ENCODE data around the gene GNG3.
A peak's percentile ranks its signal among the peaks of the same experiment; 100 is the strongest.

GNG3 gene

GRCh38 chr11:62709247-62710000, 1.9 kb downstream of the GNG3 start:
- Histone ChIP-seq H3K4me3 (ENCODE audit: low read length) (peak overlapping the region; percentile 81), H4K20me1 (ENCODE audit: insufficient read depth, low read length) (no peaks in the 10 kb centered on the region), H3K27me3 (ENCODE audit: low read depth, low read length) (no peaks in the 10 kb centered on the region), H3K79me2 (ENCODE audit: low read length) (peaks cover 19% of the 10 kb centered on the region), H3K9me3 (ENCODE audit: insufficient read depth, low read length) (no peaks in the 10 kb centered on the region), H3K4me1 (ENCODE audit: low read length) (peaks cover 28% of the 10 kb centered on the region), H2AFZ (ENCODE audit: low read depth, low read length) (peak overlapping the region; percentile 63; the same call in 1 of the 2 replicates), H3K27ac (ENCODE audit: low read length) (peak overlapping the region; percentile 84), H3K4me2 (ENCODE audit: low read length) (peak overlapping the region; percentile 89), H3K36me3 (replicated peaks; ENCODE audit: low read depth, low read length) (peaks cover 65% of the 10 kb centered on the region), H3K9ac (ENCODE audit: low read length) (peak overlapping the region; percentile 80)
- TF ChIP-seq EZH2phosphoT487 (IDR thresholded peaks at IDR 0.05; ENCODE audit: low read depth) (no peak), CTCF (IDR thresholded peaks at IDR 0.05; ENCODE audit: low read depth, low read length) (no peak)

GRCh38 chr11:62710001-62710345, 2.5 kb downstream of the GNG3 start:
- peaks cover 66% of the 10 kb centered on the region for H3K36me3 ChIP-seq (replicated peaks; ENCODE audit: low read depth, low read length)
- H3K4me1 ChIP-seq (ENCODE audit: low read length): peaks cover 28% of the 10 kb centered on the region
- H4K20me1 ChIP-seq (ENCODE audit: insufficient read depth, low read length): no peaks in the 10 kb centered on the region
- H2AFZ ChIP-seq (ENCODE audit: low read depth, low read length): peak overlapping the region; percentile 63; the same call in 1 of the 2 replicates
- no peaks in the 10 kb centered on the region for H3K9me3 ChIP-seq (ENCODE audit: insufficient read depth, low read length)
- peak overlapping the region; percentile 84 for H3K27ac ChIP-seq (ENCODE audit: low read length)
- H3K79me2 ChIP-seq (ENCODE audit: low read length): peaks cover 23% of the 10 kb centered on the region
- no peak for TF ChIP-seq EZH2phosphoT487 (IDR thresholded peaks at IDR 0.05; ENCODE audit: low read depth)
- no peak for TF ChIP-seq CTCF (IDR thresholded peaks at IDR 0.05; ENCODE audit: low read depth, low read length)
- H3K4me2 ChIP-seq (ENCODE audit: low read length): peak overlapping the region; percentile 89
- H3K27me3 ChIP-seq (ENCODE audit: low read depth, low read length): no peaks in the 10 kb centered on the region
- H3K9ac ChIP-seq (ENCODE audit: low read length): peak overlapping the region; percentile 78
- peak overlapping the region; percentile 81 for H3K4me3 ChIP-seq (ENCODE audit: low read length)

GRCh38 chr11:62712276-62712812, 4.9 kb downstream of the GNG3 start:
- H3K9ac ChIP-seq (ENCODE audit: low read length): no peak overlapping the region
- H3K36me3 ChIP-seq (replicated peaks; ENCODE audit: low read depth, low read length): peaks cover 79% of the 10 kb centered on the region
- H4K20me1 ChIP-seq (ENCODE audit: insufficient read depth, low read length): no peaks in the 10 kb centered on the region
- H3K4me2 ChIP-seq (ENCODE audit: low read length): no peak overlapping the region
- H3K79me2 ChIP-seq (ENCODE audit: low read length): peaks cover 29% of the 10 kb centered on the region
- no peak overlapping the region for H2AFZ ChIP-seq (ENCODE audit: low read depth, low read length)
- no peaks in the 10 kb centered on the region for H3K9me3 ChIP-seq (ENCODE audit: insufficient read depth, low read length)
- peak overlapping the region; percentile 21; the same call in 1 of the 2 replicates for H3K27ac ChIP-seq (ENCODE audit: low read length)
- TF ChIP-seq CTCF (IDR thresholded peaks at IDR 0.05; ENCODE audit: low read depth, low read length): no peak
- TF ChIP-seq EZH2phosphoT487 (IDR thresholded peaks at IDR 0.05; ENCODE audit: low read depth): no peak
- no peaks in the 10 kb centered on the region for H3K27me3 ChIP-seq (ENCODE audit: low read depth, low read length)
- no peak overlapping the region for H3K4me3 ChIP-seq (ENCODE audit: low read length)
- H3K4me1 ChIP-seq (ENCODE audit: low read length): peaks cover 16% of the 10 kb centered on the region

GRCh38 chr11:62712861-62713260, 5.4 kb downstream of the GNG3 start:
- Histone ChIP-seq H4K20me1 (ENCODE audit: insufficient read depth, low read length) (no peaks in the 10 kb centered on the region), H2AFZ (ENCODE audit: low read depth, low read length) (no peak overlapping the region), H3K79me2 (ENCODE audit: low read length) (peaks cover 34% of the 10 kb centered on the region), H3K27ac (ENCODE audit: low read length) (peak overlapping the region; percentile 21), H3K36me3 (replicated peaks; ENCODE audit: low read depth, low read length) (peaks cover 80% of the 10 kb centered on the region), H3K4me3 (ENCODE audit: low read length) (no peak overlapping the region), H3K9ac (ENCODE audit: low read length) (no peak overlapping the region), H3K27me3 (ENCODE audit: low read depth, low read length) (no peaks in the 10 kb centered on the region), H3K4me2 (ENCODE audit: low read length) (no peak overlapping the region), H3K9me3 (ENCODE audit: insufficient read depth, low read length) (no peaks in the 10 kb centered on the region), H3K4me1 (ENCODE audit: low read length) (peaks cover 16% of the 10 kb centered on the region)
- TF ChIP-seq CTCF (IDR thresholded peaks at IDR 0.05; ENCODE audit: low read depth, low read length): no peak
- no peak for TF ChIP-seq EZH2phosphoT487 (IDR thresholded peaks at IDR 0.05; ENCODE audit: low read depth)

Measured in OCI-LY3 (cell line).